Common myeloid progenitor, CD34-positive (primary cell): ENCODE measurements around the gene PLAU.

Experiments used
- CTCF ChIA-PET: fragments of 350-600 bp; sonication (Branson Sonifier 250); formaldehyde crosslinking; loops from one replicate; lab custom pipeline; 2021; ENCODE audit warnings: antibody characterized with exemption; lab: Charles Lee
- POLR2A ChIA-PET: fragments of 350-600 bp; sonication (Branson Sonifier 250); formaldehyde crosslinking; loops from one replicate; lab custom pipeline; 2021; ENCODE audit warnings: antibody characterized with exemption; lab: Charles Lee
- DNase-seq, 3 donors: peaks; one replicate each; pipeline versions ENCODE4 v3.0.0 to v3.0.0-alpha.2; 2013
- H3K27ac ChIP-seq, 2 experiments: 1 replicate in 1 of 2; 2 replicates in 1 of 2; pipeline ENCODE4 v1.7.0; 2013; ENCODE audit warnings: inconsistent platforms in 2 of 2, low read length in 2 of 2, mild to moderate bottlenecking in 2 of 2, low read depth in 1 of 2, moderate library complexity in 1 of 2; ENCODE audit not compliant: severe bottlenecking in 2 of 2, insufficient read depth in 1 of 2, poor library complexity in 1 of 2
- H3K27me3 ChIP-seq, 5 experiments: replicated peaks in 2 of 5; 1 replicate in 3 of 5; 2 replicates in 2 of 5; pipeline versions ENCODE4 v1.6.1 to v1.7.0; 2013; ENCODE audit warnings: low read length in 4 of 5, mild to moderate bottlenecking in 2 of 5, moderate library complexity in 2 of 5, inconsistent platforms in 1 of 5; ENCODE audit not compliant: insufficient read depth in 5 of 5, control insufficient read depth in 4 of 5
- H3K36me3 ChIP-seq, 4 experiments: 1 replicate in 2 of 4; 2 replicates in 2 of 4; pipeline versions ENCODE4 v1.6.1 to v1.7.0; 2013; ENCODE audit warnings: low read length in 3 of 4, control low read depth in 1 of 4, mild to moderate bottlenecking in 1 of 4; ENCODE audit not compliant: control insufficient read depth in 4 of 4, insufficient read depth in 4 of 4
- H3K4me1 ChIP-seq, 4 experiments: 1 replicate in 3 of 4; 2 replicates in 1 of 4; pipeline versions ENCODE4 v1.6.1 to v1.7.1; 2013; ENCODE audit warnings: low read length in 3 of 4, mild to moderate bottlenecking in 3 of 4, control low read depth in 1 of 4, inconsistent platforms in 1 of 4, moderate library complexity in 1 of 4; ENCODE audit not compliant: control insufficient read depth in 4 of 4, insufficient read depth in 4 of 4; ENCODE audit errors: control extremely low read depth in 1 of 4
- H3K4me3 ChIP-seq, 7 experiments: 1 replicate in 4 of 7; 2 replicates in 3 of 7; pipeline versions ENCODE4 v1.5.1 to v1.7.0; 2013; ENCODE audit warnings: mild to moderate bottlenecking in 7 of 7, low read length in 6 of 7, moderate library complexity in 6 of 7, inconsistent platforms in 2 of 7, low read depth in 2 of 7, control low read depth in 1 of 7; ENCODE audit not compliant: insufficient read depth in 4 of 7, control insufficient read depth in 1 of 7; ENCODE audit errors: extremely low read depth in 1 of 7
- H3K9me3 ChIP-seq, 5 experiments: 1 replicate in 4 of 5; 2 replicates in 1 of 5; pipeline versions ENCODE4 v1.6.1 to v1.7.1; 2013; ENCODE audit warnings: low read length in 4 of 5, mild to moderate bottlenecking in 2 of 5, inconsistent platforms in 1 of 5, low read depth in 1 of 5, moderate library complexity in 1 of 5; ENCODE audit not compliant: control insufficient read depth in 4 of 5, insufficient read depth in 2 of 5; ENCODE audit errors: control extremely low read depth in 1 of 5
- WGBS: methylation state at CpG from one replicate; pipeline ENCODE4 v1.1.5; 2013; ENCODE audit not compliant: insufficient coverage; 5-methylcytosine and 5-hydroxymethylcytosine counted together

Gene PLAU

DNA sequence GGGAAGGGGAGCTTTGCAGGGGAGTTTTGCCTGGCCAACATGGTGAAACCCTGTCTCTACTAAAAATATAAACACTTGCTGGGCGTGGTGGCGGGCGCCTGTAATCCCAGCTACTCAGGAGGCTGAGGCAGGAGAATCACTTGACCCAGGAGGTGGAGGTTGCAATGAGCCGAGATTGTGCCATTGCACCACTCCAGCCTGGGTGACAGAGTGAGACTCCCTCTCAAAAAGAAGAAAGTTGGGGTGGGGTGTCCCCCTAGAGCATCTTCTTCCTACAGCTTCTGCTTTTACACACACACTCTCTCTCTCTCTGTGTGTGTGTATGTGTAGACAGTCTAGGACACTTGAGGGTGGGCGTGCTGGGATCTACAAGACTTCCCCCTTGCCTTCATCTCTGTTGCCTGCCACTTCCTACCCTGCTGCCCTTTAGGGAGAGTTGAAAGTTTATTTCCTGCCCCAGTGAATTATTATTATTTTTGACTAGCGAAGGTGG, 21.7 kb downstream of the PLAU start:
- Histone ChIP-seq H3K4me1 (peaks cover 0 to 24% (median 13%) of the 10 kb centered on the region in 4 experiments), H3K4me3 (peak overlapping the region in 2 of 7 experiments; percentile 4 to 40), H3K27me3 (no peaks in the 10 kb centered on the region), H3K36me3 (no peaks in the 10 kb centered on the region), H3K9me3 (no peaks in the 10 kb centered on the region), H3K27ac (no peak overlapping the region)
- 100% methylated on average over 1 of the region's 6 CpGs for WGBS
- ChIA-PET POLR2A (interaction anchor here (0.6 to 0.8 kb wide), 2 partner anchors 26 kb away, joined by 5 to 7 read pairs; no protein-coding TSS in a partner anchor), CTCF (interaction anchor here (0.6 to 21.8 kb wide), 5 partner anchors 8 to 156 kb away, joined by 3 to 590 read pairs (median 7); no protein-coding TSS in a partner anchor)
- peak in 2 of 3 donors; percentile 70 to 78 for DNase-seq

DNA sequence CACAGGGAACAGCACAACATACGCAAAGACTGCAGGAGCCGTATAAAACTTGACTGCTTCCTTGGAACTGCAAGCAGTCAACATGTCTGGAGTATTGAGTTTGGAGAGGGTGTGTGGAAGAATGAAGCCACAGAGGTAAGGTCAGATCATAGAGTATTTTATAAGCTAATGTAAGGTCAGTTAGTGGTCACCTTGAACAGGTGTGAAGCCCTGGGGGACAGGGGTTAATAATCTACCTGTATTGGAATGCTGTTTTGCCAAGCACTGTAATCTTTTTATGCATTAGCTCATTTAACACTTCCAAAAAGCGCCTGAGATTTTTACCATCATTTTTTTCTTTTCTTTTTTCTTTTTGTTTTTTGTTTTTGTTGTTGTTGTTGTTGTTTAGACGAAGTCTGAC, 23.1 kb downstream of the PLAU start:
- Histone ChIP-seq H3K4me1 (peaks cover 0 to 24% (median 13%) of the 10 kb centered on the region in 4 experiments), H3K36me3 (no peaks in the 10 kb centered on the region), H3K27ac (no peak overlapping the region), H3K4me3 (no peak overlapping the region), H3K27me3 (no peaks in the 10 kb centered on the region), H3K9me3 (no peaks in the 10 kb centered on the region)
- no peak for DNase-seq
- ChIA-PET POLR2A (no interaction called here), CTCF (interaction anchor here (0.9 to 21.8 kb wide), 5 partner anchors 10 to 99 kb away, joined by 3 to 590 read pairs (median 7); no protein-coding TSS in a partner anchor)
- WGBS: 100% methylated on average over 1 of the region's 4 CpGs

DNA sequence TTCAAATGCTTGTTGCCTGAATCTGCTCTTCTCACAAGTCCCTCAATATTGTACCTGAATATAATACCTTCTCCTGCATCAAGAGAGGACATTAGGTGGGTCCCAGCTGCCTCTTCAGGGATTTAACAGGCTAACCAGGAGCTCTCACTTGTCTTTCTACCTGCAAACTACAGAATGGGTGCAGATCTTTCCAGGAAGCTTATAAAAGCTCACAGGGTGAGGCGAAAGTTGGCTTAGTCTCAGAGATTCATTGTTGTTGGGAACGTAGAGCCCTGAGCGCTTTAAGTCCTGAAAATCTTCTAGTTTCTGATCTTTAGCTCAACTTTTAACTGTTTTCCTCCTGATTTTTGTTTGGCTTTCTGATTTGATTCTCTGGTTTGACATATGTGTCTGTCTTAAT, 25.0 kb downstream of the PLAU start:
- peaks cover 0 to 22% (median 18%) of the 10 kb centered on the region in 4 experiments for H3K4me1 ChIP-seq
- H3K36me3 ChIP-seq: no peaks in the 10 kb centered on the region
- H3K27ac ChIP-seq: no peak overlapping the region
- no peaks in the 10 kb centered on the region for H3K27me3 ChIP-seq
- CTCF ChIA-PET: interaction anchor here (1.1 to 21.8 kb wide), 4 partner anchors 9 to 57 kb away, joined by 3 to 590 read pairs (median 22); partner anchors contain the start of gene PLAU
- H3K9me3 ChIP-seq: no peaks in the 10 kb centered on the region
- POLR2A ChIA-PET: interaction anchor here (0.5 kb wide), 1 partner anchor 31 kb away, joined by 4 read pairs; no protein-coding TSS in a partner anchor
- DNase-seq: no peak
- no peak overlapping the region for H3K4me3 ChIP-seq
- 100% methylated on average over 1 of the region's 3 CpGs for WGBS

DNA sequence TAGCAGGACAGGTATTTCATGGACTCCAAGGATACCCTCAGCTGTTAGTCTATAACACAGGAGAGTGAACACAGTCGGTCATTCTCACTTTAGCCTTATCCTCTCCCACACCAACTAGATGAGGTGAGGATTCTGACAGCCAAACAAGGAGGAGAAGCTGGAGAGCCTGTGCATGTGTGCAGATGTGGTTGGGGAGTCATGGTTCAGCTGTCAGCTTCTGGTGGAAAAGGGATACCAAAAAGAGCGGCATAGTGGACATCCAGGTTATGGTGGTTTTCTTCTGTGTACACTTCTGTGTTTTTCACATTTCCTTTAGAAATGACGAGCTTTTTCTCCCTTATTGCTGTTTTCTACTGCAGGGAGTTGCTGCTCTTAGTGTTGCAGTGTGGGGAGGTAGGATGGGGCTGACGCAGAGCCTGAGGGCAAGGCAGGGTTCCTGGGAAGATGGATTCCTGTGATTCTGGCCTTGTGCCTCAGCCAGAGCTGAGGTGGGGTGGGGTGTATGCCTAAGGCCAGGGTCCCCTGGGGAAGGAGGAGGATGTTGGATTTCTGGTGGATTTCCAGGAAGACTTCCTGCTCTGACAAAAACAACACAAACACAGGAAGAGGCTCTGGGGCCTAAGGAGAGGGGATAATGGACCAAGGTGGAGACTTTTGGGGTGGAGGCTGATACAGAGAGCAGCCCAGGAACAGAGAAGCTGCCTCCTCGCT, 26.6 kb downstream of the PLAU start:
- Histone ChIP-seq H3K4me3 (no peak overlapping the region), H3K36me3 (no peaks in the 10 kb centered on the region), H3K27me3 (no peaks in the 10 kb centered on the region), H3K4me1 (peaks cover 0 to 17% (median 12%) of the 10 kb centered on the region in 4 experiments), H3K27ac (no peak overlapping the region), H3K9me3 (no peaks in the 10 kb centered on the region)
- CTCF ChIA-PET: interaction anchor here (0.8 to 21.8 kb wide), 5 partner anchors 10 to 143 kb away, joined by 3 to 590 read pairs (median 4); no protein-coding TSS in a partner anchor
- no peak for DNase-seq
- POLR2A ChIA-PET: interaction anchor here (0.6 to 0.7 kb wide), 2 partner anchors 46 to 60 kb away, joined by 3 to 4 read pairs; partner anchors contain the start of gene VCL
- 100% methylated on average over 1 of the region's 5 CpGs for WGBS

DNA sequence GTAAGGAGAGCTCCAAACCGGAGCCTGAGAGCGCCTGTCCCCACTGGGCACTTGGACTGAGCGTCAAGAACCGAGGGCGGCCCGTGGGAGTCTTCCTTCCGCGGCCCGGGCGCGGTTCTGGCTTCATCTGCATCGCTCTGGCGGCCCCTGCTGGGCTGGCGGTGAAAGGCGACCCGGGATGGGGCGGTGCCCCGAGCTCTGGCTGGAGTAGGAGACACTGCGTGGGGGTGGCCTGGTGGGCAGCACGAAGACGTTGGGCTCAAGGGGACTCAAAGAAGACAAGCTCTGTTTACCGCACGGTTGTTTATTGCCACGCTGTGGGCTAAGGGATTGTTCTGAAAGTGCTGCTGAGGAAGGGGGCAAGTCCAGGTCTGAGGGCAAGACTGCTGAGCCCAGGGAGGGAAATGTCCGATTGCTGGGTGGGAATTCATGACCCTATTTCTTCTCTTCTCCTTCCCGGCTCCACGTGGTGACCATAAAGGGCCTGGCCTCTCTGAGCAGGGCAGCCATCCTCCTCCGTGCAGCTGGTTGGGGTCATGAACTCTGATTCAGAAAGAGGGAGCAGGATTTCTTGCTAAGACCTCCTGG, 29.8 kb downstream of the PLAU start:
- DNase-seq: peak; percentile 67 to 76 (median 74)
- H3K9me3 ChIP-seq: peaks cover 0 to 2% (median 0%) of the 10 kb centered on the region in 5 experiments
- H3K4me1 ChIP-seq: peaks cover 0 to 11% (median 6%) of the 10 kb centered on the region in 4 experiments
- H3K4me3 ChIP-seq: peak overlapping the region in 4 of 7 experiments; percentile 22 to 61 (median 44)
- no peaks in the 10 kb centered on the region for H3K27me3 ChIP-seq
- WGBS: 6% methylated on average over 27 of the region's 28 CpGs
- CTCF ChIA-PET: interaction anchor here (0.7 to 21.8 kb wide), 46 partner anchors 9 to 150 kb away, joined by 3 to 590 read pairs (median 5); no protein-coding TSS in a partner anchor
- no peaks in the 10 kb centered on the region for H3K36me3 ChIP-seq
- POLR2A ChIA-PET: interaction anchor here (0.7 kb wide), 1 partner anchor 44 kb away, joined by 4 read pairs; no protein-coding TSS in a partner anchor
- H3K27ac ChIP-seq: peak overlapping the region in 1 of 2 experiments; percentile 43

DNA sequence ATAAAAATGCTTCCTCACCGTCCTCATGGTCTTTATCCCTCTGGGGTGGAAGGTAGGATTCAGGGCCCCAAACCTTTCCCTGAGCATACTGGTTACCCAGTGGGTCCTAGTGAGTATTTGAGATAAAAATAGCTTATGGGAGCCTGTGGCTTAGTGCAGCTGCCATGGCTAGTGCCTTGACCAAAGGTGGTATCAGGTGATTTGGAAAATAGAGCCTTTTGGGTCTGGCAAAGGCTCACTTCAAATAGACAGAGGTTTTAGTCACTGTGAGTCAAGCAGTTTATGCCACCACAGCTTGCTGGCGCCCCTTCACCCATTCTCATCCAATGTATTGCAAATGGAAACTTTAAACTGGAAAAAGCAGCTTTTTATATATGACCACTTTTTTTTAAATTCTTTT, 30.4 kb downstream of the PLAU start:
- Histone ChIP-seq H3K36me3 (no peaks in the 10 kb centered on the region), H3K27me3 (no peaks in the 10 kb centered on the region), H3K4me3 (no peak overlapping the region), H3K4me1 (peaks cover 0 to 11% (median 6%) of the 10 kb centered on the region in 4 experiments), H3K9me3 (peaks cover 0 to 2% (median 0%) of the 10 kb centered on the region in 5 experiments), H3K27ac (no peak overlapping the region)
- ChIA-PET CTCF (interaction anchor here (0.7 to 21.8 kb wide), 42 partner anchors 8 to 149 kb away, joined by 3 to 590 read pairs (median 6); partner anchors contain the start of gene PLAU), POLR2A (interaction anchor here (0.7 kb wide), 1 partner anchor 43 kb away, joined by 4 read pairs; no protein-coding TSS in a partner anchor)
- DNase-seq: no peak
- no CpG with 5 or more reads among the region's 2 CpGs for WGBS
